Caco-2 (cell line): ENCODE measurements around the gene HOXC10. TPM values are rescaled to one million over a fixed set of nuclear protein-coding genes. Genes with fewer than 3 reads are reported as not detected.

Experiments used
- BruUV-seq: library from RNA; stranded (reverse); fragments of 400-500 nt; replicated peaks from 2 replicates; lab custom pipeline; 2021; lab: Mats Ljungman, UMichigan
- CTCF ChIA-PET: fragments of 300-600 bp; sonication (Branson Sonifier 250); formaldehyde crosslinking; loops from one replicate; lab custom pipeline; 2022; ENCODE audit warnings: antibody characterized with exemption; lab: Charles Lee
- POLR2A ChIA-PET: fragments of 300-600 bp; sonication (Branson Sonifier 250); formaldehyde crosslinking; loops from one replicate; lab custom pipeline; 2022; ENCODE audit warnings: antibody characterized with exemption; lab: Charles Lee
- DNase-seq, 2 experiments: peaks; one replicate each; pipeline versions ENCODE4 v3.0.0 to v3.0.0-alpha.2; 2020 to 2022
- H3K27me3 ChIP-seq: replicated peaks from 2 replicates; pipeline ENCODE4 v1.6.0; 2011; ENCODE audit warnings: low read length; ENCODE audit not compliant: control insufficient read depth, insufficient read depth
- H3K36me3 ChIP-seq: 2 replicates; pipeline ENCODE4 v1.5.1; 2011; ENCODE audit warnings: low read length; ENCODE audit not compliant: control insufficient read depth, insufficient read depth
- H3K4me1 ChIP-seq: fragments of 250-450 bp; sonication (Bioruptor Pico); 2 replicates; pipeline ENCODE4 v1.5.1; 2020; ENCODE audit warnings: mild to moderate bottlenecking
- H3K4me3 ChIP-seq: 2 replicates; pipeline ENCODE4 v1.5.1; 2011; ENCODE audit warnings: low read depth, mild to moderate bottlenecking, control low read depth, low read length
- H3K9me3 ChIP-seq: fragments of 250-450 bp; sonication (Bioruptor Pico); 2 replicates; pipeline ENCODE4 v1.5.1; 2020; ENCODE audit warnings: mild to moderate bottlenecking, moderate library complexity
- H3K27ac Mint-ChIP-seq: one replicate; pipeline ENCODE4 v1.8.0; 2022; ENCODE audit warnings: mixed read lengths; ENCODE audit not compliant: unreplicated experiment
- H3K27me3 Mint-ChIP-seq: one replicate; pipeline ENCODE4 v1.8.0; 2022; ENCODE audit warnings: mixed read lengths; ENCODE audit not compliant: insufficient read depth, unreplicated experiment
- H3K36me3 Mint-ChIP-seq: one replicate; pipeline ENCODE4 v1.8.0; 2022; ENCODE audit warnings: mild to moderate bottlenecking, mixed read lengths; ENCODE audit not compliant: insufficient read depth, unreplicated experiment
- H3K4me1 Mint-ChIP-seq: one replicate; pipeline ENCODE4 v1.8.0; 2022; ENCODE audit warnings: low read depth, mixed read lengths; ENCODE audit not compliant: unreplicated experiment
- H3K4me3 Mint-ChIP-seq: one replicate; pipeline ENCODE4 v1.8.0; 2022; ENCODE audit warnings: mild to moderate bottlenecking, moderate library complexity, mixed read lengths; ENCODE audit not compliant: unreplicated experiment
- H3K9me3 Mint-ChIP-seq: one replicate; pipeline ENCODE4 v1.8.0; 2022; ENCODE audit warnings: mixed read lengths; ENCODE audit not compliant: unreplicated experiment
- intact Hi-C: fragments of 100-400 bp; cut with micrococcal nuclease; formaldehyde crosslinking; loops from one replicate; pipeline ENCODE4 v1.10.0; 2022; ENCODE audit not compliant: unreplicated experiment
- total RNA-seq: library from RNA; stranded (reverse); gene quantifications from 2 replicates; pipeline ENCODE4 v1.2.3, GENCODE V29; 2022
- TF ChIP-seq, protein P1 (sequence below), 2 experiments: fragments of 200-600 bp in 1 of 2; IDR thresholded peaks; 1 replicate in 1 of 2; 2 replicates in 1 of 2; pipeline versions ENCODE4 v1.5.1 to v1.8.0; 2011 to 2022; ENCODE audit warnings: antibody characterized with exemption in 1 of 2, control low read depth in 1 of 2, inconsistent platforms in 1 of 2, low read depth in 1 of 2, low read length in 1 of 2, mild to moderate bottlenecking in 1 of 2, moderate library complexity in 1 of 2; ENCODE audit not compliant: insufficient read depth in 1 of 2, severe bottlenecking in 1 of 2, unreplicated experiment in 1 of 2

HOXC10 gene
- total RNA-seq, 1 experiment from 2014 or later, result 4.0 TPM

DNA sequence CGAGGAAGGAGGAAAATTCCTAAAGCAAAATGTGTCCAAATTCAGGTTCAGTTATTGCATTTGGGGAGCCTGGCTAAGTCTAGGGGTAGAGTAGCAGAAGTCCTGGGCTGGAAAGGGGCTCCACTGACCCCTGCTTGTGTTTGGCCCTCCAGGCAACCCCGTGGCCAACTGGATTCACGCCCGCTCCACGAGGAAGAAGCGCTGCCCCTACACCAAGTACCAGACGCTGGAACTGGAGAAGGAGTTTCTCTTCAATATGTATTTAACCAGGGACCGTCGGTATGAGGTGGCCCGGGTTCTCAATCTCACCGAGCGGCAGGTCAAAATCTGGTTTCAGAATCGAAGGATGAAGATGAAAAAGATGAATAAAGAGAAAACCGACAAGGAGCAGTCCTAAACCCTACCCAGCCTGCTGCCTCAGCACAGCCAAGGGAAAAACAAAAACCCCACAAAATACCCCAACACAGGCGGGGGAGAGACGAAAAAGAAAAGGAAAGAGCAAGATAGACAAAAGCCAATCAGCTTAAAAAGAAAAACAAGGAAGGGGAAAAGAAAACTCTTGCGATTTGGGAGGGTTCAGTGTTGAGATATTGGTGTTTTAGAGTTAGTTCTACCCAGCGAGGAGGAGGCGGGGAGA is 17.4 kb downstream of the HOXC10 start:
- ChIA-PET CTCF (no interaction called here), POLR2A (no interaction called here)
- TF ChIP-seq, protein P1, sequence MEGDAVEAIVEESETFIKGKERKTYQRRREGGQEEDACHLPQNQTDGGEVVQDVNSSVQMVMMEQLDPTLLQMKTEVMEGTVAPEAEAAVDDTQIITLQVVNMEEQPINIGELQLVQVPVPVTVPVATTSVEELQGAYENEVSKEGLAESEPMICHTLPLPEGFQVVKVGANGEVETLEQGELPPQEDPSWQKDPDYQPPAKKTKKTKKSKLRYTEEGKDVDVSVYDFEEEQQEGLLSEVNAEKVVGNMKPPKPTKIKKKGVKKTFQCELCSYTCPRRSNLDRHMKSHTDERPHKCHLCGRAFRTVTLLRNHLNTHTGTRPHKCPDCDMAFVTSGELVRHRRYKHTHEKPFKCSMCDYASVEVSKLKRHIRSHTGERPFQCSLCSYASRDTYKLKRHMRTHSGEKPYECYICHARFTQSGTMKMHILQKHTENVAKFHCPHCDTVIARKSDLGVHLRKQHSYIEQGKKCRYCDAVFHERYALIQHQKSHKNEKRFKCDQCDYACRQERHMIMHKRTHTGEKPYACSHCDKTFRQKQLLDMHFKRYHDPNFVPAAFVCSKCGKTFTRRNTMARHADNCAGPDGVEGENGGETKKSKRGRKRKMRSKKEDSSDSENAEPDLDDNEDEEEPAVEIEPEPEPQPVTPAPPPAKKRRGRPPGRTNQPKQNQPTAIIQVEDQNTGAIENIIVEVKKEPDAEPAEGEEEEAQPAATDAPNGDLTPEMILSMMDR (IDR thresholded peaks at IDR 0.05; ENCODE audit: insufficient read depth in 1 of 2, low read depth in 1 of 2, low read length in 1 of 2, severe bottlenecking in 1 of 2, unreplicated experiment in 1 of 2), result no peak
- Histone ChIP-seq H3K4me1 (peaks cover 17% of the 10 kb centered on the region), H3K27me3 (no peaks in the 10 kb centered on the region), H3K36me3 (no peaks in the 10 kb centered on the region), H3K4me3 (no peak overlapping the region), H3K9me3 (no peaks in the 10 kb centered on the region)
- H3K4me3 Mint-ChIP-seq, result no peak overlapping the region
- no TSS peak for BruUV-seq
- no peaks in the 10 kb centered on the region for H3K36me3 Mint-ChIP-seq
- intact Hi-C loops, result no loop called here
- no peak for DNase-seq
- H3K27ac Mint-ChIP-seq, result no peak overlapping the region
- no peaks in the 10 kb centered on the region for H3K27me3 Mint-ChIP-seq
- H3K9me3 Mint-ChIP-seq, result no peaks in the 10 kb centered on the region
- peaks cover 7% of the 10 kb centered on the region for H3K4me1 Mint-ChIP-seq

DNA sequence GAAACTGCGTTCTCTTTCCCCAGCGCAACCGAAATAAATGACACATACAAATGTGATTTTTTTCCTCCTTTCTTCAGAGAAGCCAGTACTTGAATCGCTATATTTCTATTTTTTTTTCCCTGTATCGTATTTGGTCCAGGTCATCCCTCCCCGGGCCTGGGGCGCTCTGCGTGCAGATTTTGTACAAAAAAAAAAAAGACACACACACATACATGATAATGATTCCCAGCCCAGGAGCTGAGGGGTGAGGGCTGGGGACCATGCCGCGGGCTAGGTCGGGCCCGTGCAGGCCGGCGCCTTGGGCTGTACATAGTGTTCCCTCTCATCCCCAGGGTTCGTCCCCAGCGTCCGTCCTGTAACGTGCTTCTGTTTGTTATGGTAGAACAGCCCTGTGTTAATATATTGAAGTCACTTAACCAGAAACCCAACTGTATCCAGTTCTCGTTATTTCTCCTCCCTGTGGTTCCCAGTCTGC is 18.0 kb downstream of the HOXC10 start:
- intact Hi-C loops, result no loop called here
- no TSS peak for BruUV-seq
- Histone ChIP-seq H3K9me3 (no peaks in the 10 kb centered on the region), H3K36me3 (no peaks in the 10 kb centered on the region), H3K4me1 (peaks cover 23% of the 10 kb centered on the region), H3K27me3 (no peaks in the 10 kb centered on the region), H3K4me3 (no peak overlapping the region)
- Mint-ChIP-seq H3K4me3 (no peak overlapping the region), H3K36me3 (no peaks in the 10 kb centered on the region), H3K27ac (no peak overlapping the region), H3K27me3 (no peaks in the 10 kb centered on the region), H3K9me3 (no peaks in the 10 kb centered on the region), H3K4me1 (peaks cover 7% of the 10 kb centered on the region)
- POLR2A ChIA-PET, result no interaction called here
- TF ChIP-seq, protein P1 (IDR thresholded peaks at IDR 0.05; ENCODE audit: insufficient read depth in 1 of 2, low read depth in 1 of 2, low read length in 1 of 2, severe bottlenecking in 1 of 2, unreplicated experiment in 1 of 2), result no peak
- DNase-seq, result no peak
- CTCF ChIA-PET, result no interaction called here

DNA sequence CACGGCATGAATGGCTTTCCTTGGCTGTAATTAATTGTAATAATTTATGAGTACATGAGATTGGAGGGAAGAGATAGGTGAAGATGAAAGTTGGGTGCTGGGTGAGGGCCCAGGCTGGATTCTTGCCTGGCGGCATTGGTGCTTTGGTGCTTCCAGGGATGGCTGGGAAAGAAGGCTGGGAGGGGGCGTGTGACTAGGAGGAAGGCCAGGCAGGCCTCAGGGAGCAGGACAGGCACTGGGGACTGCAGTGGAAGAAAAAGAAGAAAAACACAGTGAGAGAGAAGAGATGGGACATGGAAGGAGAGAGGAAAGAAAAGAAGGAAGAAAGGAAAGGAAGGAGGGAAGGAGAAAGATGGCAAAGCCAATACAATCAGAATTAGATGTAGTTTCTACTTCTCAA is 18.7 kb downstream of the HOXC10 start:
- no peaks in the 10 kb centered on the region for H3K27me3 Mint-ChIP-seq
- POLR2A ChIA-PET, result no interaction called here
- intact Hi-C loops, result no loop called here

More for the DNA sequence above, 18.7 kb downstream of the HOXC10 start:
- CTCF ChIA-PET, result interaction anchor here (1.1 kb wide), 1 partner anchor 19 kb away, joined by 10 read pairs; the partner anchor contains the start of gene HOXC10
- no peak overlapping the region for H3K4me3 Mint-ChIP-seq
- no peaks in the 10 kb centered on the region for H3K9me3 Mint-ChIP-seq
- DNase-seq, result no peak
- Histone ChIP-seq H3K36me3 (no peaks in the 10 kb centered on the region), H3K4me1 (peaks cover 27% of the 10 kb centered on the region), H3K27me3 (no peaks in the 10 kb centered on the region), H3K9me3 (no peaks in the 10 kb centered on the region), H3K4me3 (no peak overlapping the region)
- H3K36me3 Mint-ChIP-seq, result no peaks in the 10 kb centered on the region
- no TSS peak for BruUV-seq
- TF ChIP-seq, protein P1 (IDR thresholded peaks at IDR 0.05; ENCODE audit: insufficient read depth in 1 of 2, low read depth in 1 of 2, low read length in 1 of 2, severe bottlenecking in 1 of 2, unreplicated experiment in 1 of 2), result no peak
- H3K4me1 Mint-ChIP-seq, result peaks cover 7% of the 10 kb centered on the region
- H3K27ac Mint-ChIP-seq, result no peak overlapping the region
